K562 (cell line): Measurements from ENCODE around the gene AMOTL1. TPM values are rescaled to one million over a fixed set of nuclear protein-coding genes. Genes with fewer than 3 reads are reported as not detected.

Experiments used
- CCNT2 ChIP-seq: IDR thresholded peaks from 2 replicates; pipeline ENCODE4 v1.6.1; 2011; ENCODE audit warnings: borderline replicate concordance, low read depth, mild to moderate bottlenecking, moderate library complexity, mixed read lengths, low read length; ENCODE audit not compliant: insufficient read length; ENCODE audit errors: extremely low read depth
- CTBP1 ChIP-seq: fragments of 450-650 bp; IDR thresholded peaks from 2 replicates; pipeline ENCODE4 v1.6.1; 2016; ENCODE audit warnings: borderline replicate concordance
- CXXC5 ChIP-seq: fragments of 250-450 bp; sonication (Bioruptor Pico); IDR thresholded peaks from 2 replicates; pipeline ENCODE4 v1.8.0; 2022; ENCODE audit warnings: inconsistent platforms, mild to moderate bottlenecking, moderate library complexity
- ELF1 ChIP-seq: fragments of 200-800 bp; sonication (Bioruptor generic); IDR thresholded peaks from 2 replicates; pipeline ENCODE4 v1.6.1; 2016; ENCODE audit warnings: missing genetic modification characterization, missing compliant biosample characterization
- ELF4 ChIP-seq: fragments of 450-650 bp; formaldehyde crosslinking; IDR thresholded peaks from 2 replicates; pipeline ENCODE4 v1.4.0; 2022; ENCODE audit warnings: missing genetic modification characterization
- FOXM1 ChIP-seq, 2 experiments: fragments of 450-650 bp in 1 of 2; sonication (generic) in 1 of 2; formaldehyde crosslinking in 1 of 2; IDR thresholded peaks; 2 replicates each; pipeline versions ENCODE4 v1.6.1 to v1.9.0; 2017 to 2022; ENCODE audit warnings: low read depth in 2 of 2, mild to moderate bottlenecking in 2 of 2, missing genetic modification reagents in 1 of 2, moderate library complexity in 1 of 2
- FOXP4 ChIP-seq: sonication (generic); formaldehyde crosslinking; IDR thresholded peaks from 2 replicates; pipeline ENCODE4 v1.8.0; 2022; ENCODE audit warnings: mild to moderate bottlenecking, missing genetic modification reagents, borderline replicate concordance
- GTF2F1 ChIP-seq: IDR thresholded peaks from 2 replicates; pipeline ENCODE4 v1.6.1; 2011; ENCODE audit warnings: low read depth, low read length, improper control_type of control experiment
- HMBOX1 ChIP-seq: sonication (generic); IDR thresholded peaks from 2 replicates; pipeline ENCODE4 v1.6.1; 2016
- HNRNPH1 ChIP-seq: fragments of 200-400 bp; formaldehyde crosslinking; optimal IDR thresholded peaks from 2 replicates; pipeline ENCODE3; 2017; ENCODE audit warnings: low read depth, mild to moderate bottlenecking, low read length, moderate library complexity
- MLLT1 ChIP-seq, 2 experiments: fragments of 450-650 bp; IDR thresholded peaks; 2 replicates each; pipeline ENCODE4 v1.6.1; 2016
- NBN ChIP-seq: fragments of 450-650 bp; IDR thresholded peaks from 2 replicates; pipeline ENCODE4 v1.6.1; 2016; ENCODE audit warnings: low read depth, mild to moderate bottlenecking
- PBX2 ChIP-seq, 2 experiments: IDR thresholded peaks in 1 of 2; conservative IDR thresholded peaks in 1 of 2; 2 replicates each; pipeline ENCODE4 v1.6.1; 2016; ENCODE audit warnings: low read depth in 2 of 2, mild to moderate bottlenecking in 1 of 2, missing compliant biosample characterization in 1 of 2, missing genetic modification characterization in 1 of 2, moderate library complexity in 1 of 2
- POLR2AphosphoS2 ChIP-seq: IDR thresholded peaks from 2 replicates; pipeline ENCODE4 v1.6.1; 2012; ENCODE audit warnings: low read length, improper control_type of control experiment
- TCF7 ChIP-seq: sonication (generic); IDR thresholded peaks from 2 replicates; pipeline ENCODE4 v1.6.1; 2016; ENCODE audit warnings: antibody characterized with exemption, borderline replicate concordance
- XRCC5 ChIP-seq: fragments of 200-400 bp; formaldehyde crosslinking; IDR thresholded peaks from 2 replicates; pipeline ENCODE4 v1.6.1; 2017; ENCODE audit warnings: low read depth, mild to moderate bottlenecking, low read length
- ZNF121 ChIP-seq: sonication (generic); formaldehyde crosslinking; conservative IDR thresholded peaks from 2 replicates; pipeline ENCODE4 v1.8.0; 2022; ENCODE audit warnings: missing genetic modification reagents
- ZNF197 ChIP-seq: fragments of 200-800 bp; sonication (Bioruptor generic); IDR thresholded peaks from 2 replicates; pipeline ENCODE4 v1.6.1; 2016; ENCODE audit warnings: low read depth, missing genetic modification characterization, missing compliant biosample characterization
- ZNF766 ChIP-seq: fragments of 200-800 bp; sonication (Bioruptor generic); conservative IDR thresholded peaks from 2 replicates; pipeline ENCODE4 v1.6.1; 2016; ENCODE audit warnings: missing genetic modification characterization, missing compliant biosample characterization
- polyA plus RNA-seq, 8 experiments: library from polyadenylated mRNA; depleted of rRNA in 4 of 8; stranded (reverse) in 5 of 8; unstranded in 3 of 8; fragments of >200 nt; fragmentation: Nextera tagmentation in 2 of 8; fragmentation: Illumina TruSeq in 1 of 8; extraction: Ambion mirVana in 2 of 8; extraction: Trizol in 1 of 8; gene quantifications; 2 replicates each; pipeline versions ENCODE4 v1.2.1 to v1.2.3, GENCODE V29; 2011 to 2014; ENCODE audit warnings: inconsistent platforms in 1 of 8, missing spikeins in 1 of 8
- total RNA-seq, 7 experiments: library from RNA; depleted of rRNA in 6 of 7; stranded (reverse); fragments of >200 nt in 6 of 7; fragmentation: Illumina TruSeq in 2 of 7; extraction: Trizol in 2 of 7; gene quantifications; 2 replicates each; pipeline versions ENCODE4 v1.2.1 to v1.2.3, GENCODE V29; 2011 to 2021; ENCODE audit warnings: low replicate concordance in 1 of 7

The AMOTL1 gene
- total and polyA plus RNA-seq, 9 of the 15 experiments (the other 6 are each of a cell fraction or from before 2014, with no cell fraction given) = 4.0 to 35.4 (median 14.0) TPM

GRCh38 chr11:94767701-94768601, at the start of gene AMOTL1 (continued):
- TF ChIP-seq FOXP4 (CRISPR knock-in tag) (no peak), POLR2AphosphoS2 (no peak), HNRNPH1 (no peak), ELF1 (tag) (peak; percentile 58; the same call in 1 of the 2 replicates), CCNT2 (peak; percentile 78), ZNF197 (CRISPR knock-in tag) (peak; percentile 69; the same call in 1 of the 2 replicates), CTBP1 (peak; percentile 79), MLLT1 (IDR thresholded peaks at IDR 0.05) (peak in 1 of 2 experiments; percentile 35; a peak in 1 of 4 replicates), ZNF121 (CRISPR knock-in tag) (no peak), CXXC5 (CRISPR knock-in tag) (peak; percentile 88), FOXM1 (IDR thresholded peaks at IDR 0.05; ENCODE audit: low read depth) (peak; percentile 86), FOXM1 (CRISPR knock-in tag; IDR thresholded peaks at IDR 0.05; ENCODE audit: low read depth) (no peak), ZNF766 (CRISPR knock-in tag) (0 out of 2 replicates have a peak, but pooled peaks have one; percentile 34), GTF2F1 (no peak), XRCC5 (peak; percentile 83), HMBOX1 (0 out of 2 replicates have a peak, but pooled peaks have one; percentile 12), ELF4 (CRISPR knock-in tag) (0 out of 2 replicates have a peak, but pooled peaks have one; percentile 15), TCF7 (no peak), NBN (peak; percentile 72; the same call in 1 of the 2 replicates), PBX2 (CRISPR knock-in tag; IDR thresholded peaks at IDR 0.05; ENCODE audit: low read depth) (no peak), PBX2 (tag; conservative IDR thresholded peaks at IDR 0.05; ENCODE audit: low read depth) (peak; percentile 88)
